Heart left ventricle (tissue), 16 donors: ENCODE measurements around the gene RPS13. TPM values are rescaled to one million over a fixed set of nuclear protein-coding genes. Genes with fewer than 3 reads are reported as not detected.
A peak's percentile ranks its signal among the peaks of the same experiment; 100 is the strongest.
"Not testable (repeated sequence)": the region's sequence is repeated elsewhere in the genome, so short reads cannot be mapped to it uniquely, and the experiment has no call there.

Experiments used
- ATAC-seq, 4 donors: fragments of 200-7000 bp; cut with Tn5 transposase; one replicate each; pipeline ENCODE4 v1.9.1; 2020 to 2022; ENCODE audit warnings: moderate library complexity in 4 of 4, mild to moderate bottlenecking in 3 of 4, moderate number of reproducible peaks in 1 of 4
- DNase-seq, 5 donors: peaks; one replicate each; pipeline ENCODE4 v3.0.0-alpha.2; 2020
- H3K27ac ChIP-seq, 12 donors: fragments of 200-600 bp; sonication (generic) in 4 of 12; one replicate each; pipeline versions ENCODE4 v1.5.0 to v1.8.0; 2016 to 2022; ENCODE audit warnings: mild to moderate bottlenecking in 2 of 12
- H3K27me3 ChIP-seq, 9 donors: fragments of 200-600 bp; sonication (generic) in 2 of 9; one replicate each; pipeline versions ENCODE4 v1.5.1 to v1.8.0; 2016 to 2022; ENCODE audit warnings: mild to moderate bottlenecking in 3 of 9
- H3K36me3 ChIP-seq, 9 donors: fragments of 200-600 bp; sonication (generic) in 2 of 9; one replicate each; pipeline versions ENCODE4 v1.5.0 to v1.8.0; 2018 to 2022; ENCODE audit warnings: mild to moderate bottlenecking in 2 of 9
- H3K4me1 ChIP-seq, 12 donors: fragments of 200-600 bp; sonication (generic) in 4 of 12; one replicate each; pipeline versions ENCODE4 v1.5.0 to v1.8.0; 2016 to 2022; ENCODE audit warnings: mild to moderate bottlenecking in 3 of 12
- H3K4me3 ChIP-seq, 12 donors: fragments of 200-600 bp; sonication (generic) in 4 of 12; one replicate each; pipeline versions ENCODE4 v1.5.0 to v1.8.0; 2017 to 2022; ENCODE audit warnings: mild to moderate bottlenecking in 9 of 12, moderate library complexity in 4 of 12
- H3K9me3 ChIP-seq, 12 donors: fragments of 200-600 bp; sonication (generic) in 4 of 12; one replicate each; pipeline versions ENCODE4 v1.5.0 to v1.8.0; 2016 to 2022; ENCODE audit warnings: mild to moderate bottlenecking in 1 of 12
- POLR2A ChIP-seq, 2 donors: fragments of 450-650 bp; IDR thresholded peaks; one replicate each; pipeline ENCODE4 v1.6.1; 2017; ENCODE audit warnings: antibody characterized with exemption in 2 of 2, mild to moderate bottlenecking in 2 of 2, moderate library complexity in 2 of 2
- WGBS, 4 donors: extraction: QIAGEN DNeasy Blood & Tissue Kit in 2 of 4; methylation state at CpG; one replicate each; pipeline versions ENCODE4 v1.1.5 to v1.1.7; 2013 to 2018; 5-methylcytosine and 5-hydroxymethylcytosine counted together
- intact Hi-C, 10 donors: fragments of 100-400 bp; cut with DNase I; formaldehyde crosslinking; loops; one replicate each; pipeline versions ENCODE4 v1.11.1 to v1.14.2; 2022
- polyA plus RNA-seq, 2 donors: library from polyadenylated mRNA; stranded (reverse); fragments of 200-250 nt; gene quantifications; one replicate each; pipeline ENCODE4 v1.2.3, GENCODE V29; 2013
- total RNA-seq, 9 donors: library from RNA; depleted of rRNA in 2 of 9; stranded (reverse); fragments of >200 nt in 2 of 9; fragmentation: NEBNext Ultra II Directional in 3 of 9; extraction: Animal tissue kit (Norgen Biotek cat#: 25700) in 3 of 9; gene quantifications; one replicate each; pipeline versions ENCODE4 v1.1.0 to v1.2.4, GENCODE V29; 2016 to 2023
- TF ChIP-seq, protein P1 (sequence below), 12 donors: fragments of 200-600 bp; sonication (generic) in 4 of 12; IDR thresholded peaks; one replicate each; pipeline versions ENCODE4 v1.5.0 to v1.8.0; 2018 to 2022; ENCODE audit warnings: antibody characterized with exemption in 12 of 12, mild to moderate bottlenecking in 5 of 12
- donor health status: ischemic (EF 13 %, LVEDD 7.1; RV severe dilation, severe dysfunction).
- donor health status: healthy with polysubstance abuse.
- donor health status: DM: no; HTN: yes; CAD: no.
- donor health status: DM: no; HTN: no; CAD: no.
- donor health status: ischemic (EF 25% LVEDD 6.9; RV normal size, moderate dysfunction).
- donor health status: ischemic (EF 25% LVEDD 5.7; RV mildly dilated, moderate dysfunction).
- donor health status: healthy.
- donor health status: DM: yes; HTN: yes; CAD: no.
- donor health status: ischemic (EF 35%, LVEDD 5.7; RV mildly dilated, moderate dysfunction).
- donor health status: nonischemic (EF 11% LVEDD 7.7; RV severe dilation, severe dysfunction).
- donor health status: DM: yes; HTN: yes; CAD: no.
- donor health status: PGD.
- donor health status: ischemic (EF 29% LVEDD 5.4; RV normal size, mild dysfunction).
- donor health status: nonischemic (EF 23%, LVEDD 6.1; RV moderate dilation, normal function).

Gene RPS13
- total and polyA plus RNA-seq, 11 donors = 614 to 2,207 (median 769) TPM

DNA sequence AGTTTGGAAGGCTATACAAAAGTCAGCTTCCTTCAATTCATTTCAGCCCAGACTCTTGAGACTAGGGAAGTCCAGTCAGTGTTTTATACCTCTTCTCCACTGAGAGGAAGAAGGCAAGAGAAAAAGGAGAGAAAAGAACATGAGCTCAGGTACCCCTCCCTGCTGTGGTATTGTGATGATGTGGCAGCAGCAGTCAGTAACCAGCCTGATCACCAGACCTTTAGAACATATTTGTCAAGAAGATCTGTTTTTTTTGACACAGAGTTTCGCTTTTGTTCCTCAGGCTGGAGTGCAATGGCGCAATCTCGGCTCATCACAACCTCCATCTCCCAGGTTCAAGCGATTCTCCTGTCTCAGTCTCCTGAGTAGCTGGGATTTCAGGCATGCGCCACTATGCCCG, 21.2 kb upstream of the RPS13 start:
- H3K36me3 ChIP-seq = peaks cover 0 to 98% (median 92%) of the 10 kb centered on the region in 9 donors
- 83 to 97% (median 95%) methylated on average over 6 of the region's 6 CpGs for WGBS, 4 donors
- TF ChIP-seq, protein P1, sequence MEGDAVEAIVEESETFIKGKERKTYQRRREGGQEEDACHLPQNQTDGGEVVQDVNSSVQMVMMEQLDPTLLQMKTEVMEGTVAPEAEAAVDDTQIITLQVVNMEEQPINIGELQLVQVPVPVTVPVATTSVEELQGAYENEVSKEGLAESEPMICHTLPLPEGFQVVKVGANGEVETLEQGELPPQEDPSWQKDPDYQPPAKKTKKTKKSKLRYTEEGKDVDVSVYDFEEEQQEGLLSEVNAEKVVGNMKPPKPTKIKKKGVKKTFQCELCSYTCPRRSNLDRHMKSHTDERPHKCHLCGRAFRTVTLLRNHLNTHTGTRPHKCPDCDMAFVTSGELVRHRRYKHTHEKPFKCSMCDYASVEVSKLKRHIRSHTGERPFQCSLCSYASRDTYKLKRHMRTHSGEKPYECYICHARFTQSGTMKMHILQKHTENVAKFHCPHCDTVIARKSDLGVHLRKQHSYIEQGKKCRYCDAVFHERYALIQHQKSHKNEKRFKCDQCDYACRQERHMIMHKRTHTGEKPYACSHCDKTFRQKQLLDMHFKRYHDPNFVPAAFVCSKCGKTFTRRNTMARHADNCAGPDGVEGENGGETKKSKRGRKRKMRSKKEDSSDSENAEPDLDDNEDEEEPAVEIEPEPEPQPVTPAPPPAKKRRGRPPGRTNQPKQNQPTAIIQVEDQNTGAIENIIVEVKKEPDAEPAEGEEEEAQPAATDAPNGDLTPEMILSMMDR (IDR thresholded peaks at IDR 0.05) = no peak
- no peak for TF ChIP-seq POLR2A (IDR thresholded peaks at IDR 0.05)
- intact Hi-C loops = no loop called here
- H3K9me3 ChIP-seq = no peaks in the 10 kb centered on the region
- no peaks in the 10 kb centered on the region for H3K27me3 ChIP-seq
- H3K27ac ChIP-seq = peak overlapping the region in 1 of 12 donors; percentile 81
- H3K4me1 ChIP-seq = peaks cover 0 to 26% (median 0%) of the 10 kb centered on the region in 12 donors
- DNase-seq (no peak), ATAC-seq (no peak)
- H3K4me3 ChIP-seq = no peak overlapping the region

- Histone ChIP-seq H3K27ac (peak overlapping the region in 1 of 12 donors; percentile 81), H3K36me3 (peaks cover 0 to 98% (median 92%) of the 10 kb centered on the region in 9 donors), H3K4me1 (peaks cover 0 to 26% (median 0%) of the 10 kb centered on the region in 12 donors), H3K4me3 (no peak overlapping the region), H3K9me3 (no peaks in the 10 kb centered on the region), H3K27me3 (no peaks in the 10 kb centered on the region)
- TF ChIP-seq, protein P1 (IDR thresholded peaks at IDR 0.05) = no peak
- TF ChIP-seq POLR2A (IDR thresholded peaks at IDR 0.05) = no peak
- WGBS, 4 donors = 75 to 95% (median 87%) methylated on average over 1 of the region's 1 CpG
- DNase-seq (no peak), ATAC-seq (no peak)
- intact Hi-C loops = no loop called here
Observed at GRCh38 chr11:17098038-17098437, 20.6 kb upstream of the RPS13 start.

DNA sequence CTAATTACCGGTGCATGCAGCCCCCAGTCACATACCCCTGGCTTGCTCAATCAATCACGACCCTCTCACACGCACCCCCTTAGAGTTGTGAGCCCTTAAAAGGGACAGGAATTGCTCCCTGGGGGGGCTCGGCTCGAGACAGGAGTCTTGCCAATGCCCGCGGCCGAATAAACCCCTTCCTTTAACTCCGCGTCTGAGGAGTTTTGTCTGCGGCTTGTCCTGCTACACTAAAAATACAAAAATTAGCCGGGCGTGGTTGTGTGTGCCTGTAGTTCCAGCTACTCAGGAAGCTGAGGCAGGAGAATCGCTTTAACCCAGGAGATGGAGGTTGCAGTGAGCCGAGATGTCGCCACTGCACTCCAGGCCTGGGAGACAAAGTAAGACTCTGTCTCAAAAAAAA, 8.5 kb upstream of the RPS13 start:
- WGBS, 4 donors = 62 to 81% (median 72%) methylated on average over 10 to 16 of the region's 16 CpGs
- not testable (repeated sequence) for H3K4me1 ChIP-seq, H3K27me3 ChIP-seq, H3K4me3 ChIP-seq, ATAC-seq, H3K27ac ChIP-seq, DNase-seq, H3K9me3 ChIP-seq
- peaks cover 3 to 51% (median 40%) of the 10 kb centered on the region in 9 donors for H3K36me3 ChIP-seq
- intact Hi-C loops = loop anchor here in 1 of 10 donors (10.0 kb wide), 1 partner anchor 59 kb away; no protein-coding TSS in a partner anchor

GRCh38 chr11:17077240-17077519, 287 bp downstream of the RPS13 start:
- Histone ChIP-seq H3K4me3 (peak overlapping the region; percentile 58 to 99 (median 92)), H3K27me3 (no peaks in the 10 kb centered on the region), H3K4me1 (peaks cover 6 to 38% (median 24%) of the 10 kb centered on the region in 12 donors), H3K9me3 (no peaks in the 10 kb centered on the region), H3K27ac (peak overlapping the region; percentile 69 to 98 (median 94)), H3K36me3 (peaks cover 0 to 45% (median 35%) of the 10 kb centered on the region in 9 donors)
- ATAC-seq = peak; percentile 17 to 57 (median 38)
- intact Hi-C loops = loop anchor here in 2 of 10 donors (5.0 to 10.0 kb wide), 3 partner anchors 128 to 200 kb away; partner anchors contain the start of genes PIK3C2A (in 2 of the 2) and NUCB2 (in 1 of the 2)
- 0 to 1% (median 0%) methylated on average over 20 of the region's 20 CpGs for WGBS, 4 donors
- DNase-seq = no peak
- TF ChIP-seq, protein P1 (IDR thresholded peaks at IDR 0.05) = no peak
- no peak for TF ChIP-seq POLR2A (IDR thresholded peaks at IDR 0.05)
